ENCODE data around the gene STAM.

DNA sequence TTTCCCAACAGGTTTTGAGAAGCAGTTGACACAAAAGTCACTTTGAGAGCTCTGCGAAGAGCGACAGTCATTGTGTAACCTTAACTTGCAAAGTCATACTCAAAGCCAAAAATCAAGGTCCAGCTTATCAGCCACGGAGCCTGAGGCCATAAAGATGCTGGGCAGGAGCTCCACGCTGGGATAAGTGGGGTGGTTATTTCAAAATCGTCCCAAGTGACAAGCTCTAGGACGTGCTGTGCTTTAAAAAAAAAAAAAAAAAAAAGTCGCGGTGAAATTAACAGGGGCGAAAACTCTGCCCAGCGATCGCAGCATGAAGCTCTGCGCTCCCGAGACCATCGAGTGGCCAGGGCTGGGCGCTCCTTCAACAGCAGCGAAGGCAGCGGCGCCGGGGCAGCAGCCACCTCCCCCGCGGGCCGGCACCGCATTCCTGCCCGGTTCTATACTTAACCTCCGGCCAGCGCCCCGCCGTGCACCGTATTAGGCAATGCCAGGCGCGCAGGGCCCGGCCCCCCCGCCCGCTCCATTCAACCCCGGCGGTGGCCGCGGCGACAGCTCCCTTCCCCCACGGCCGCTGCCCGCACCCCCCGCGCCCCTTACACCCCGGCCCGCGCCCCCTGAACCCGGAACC lies 27.4 kb upstream of the STAM start:
- TF ChIP-seq EZH2phosphoT487 (IDR thresholded peaks at IDR 0.05; ENCODE audit: borderline replicate concordance, low read depth, low read length): no peak
- no peak for TF ChIP-seq CTCF (conservative IDR thresholded peaks at IDR 0.05; ENCODE audit: low read length)
